Measurements from ENCODE around the gene SETSIP. TPM values are rescaled to one million over a fixed set of nuclear protein-coding genes. Genes with fewer than 3 reads are reported as not detected.

The SETSIP gene
- total RNA-seq, 2 experiments from 2014 or later, result 0.47 TPM; not detected in 1

DNA sequence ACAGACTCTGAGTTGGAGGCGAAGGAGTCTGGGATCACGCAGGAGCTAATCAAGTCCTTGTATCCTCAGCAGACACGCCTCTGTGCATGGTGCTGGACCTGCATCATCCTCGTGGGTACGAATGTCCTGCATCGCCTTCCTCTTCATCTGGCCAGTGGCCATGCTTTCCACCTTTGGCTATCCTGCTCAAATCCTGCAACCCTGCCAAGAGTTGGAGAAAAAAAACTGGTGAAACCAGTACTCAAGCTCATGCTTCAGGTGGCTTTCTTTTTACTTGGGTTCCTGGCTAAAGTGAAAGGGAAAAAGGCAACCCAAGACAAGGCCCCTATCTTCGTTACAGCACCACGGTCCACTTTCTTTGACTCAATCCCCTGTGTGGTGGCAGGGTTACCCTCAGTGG lies 8.9 kb downstream of the SETSIP start:
- no peaks in the 10 kb centered on the region for H3K4me1 Mint-ChIP-seq (ENCODE audit: low read depth)
- CTCF ChIA-PET, result no interaction called here

GRCh38 chr1:92065042-92065441 lies 10.2 kb downstream of the SETSIP start:
- Mint-ChIP-seq H3K4me3 (no peak overlapping the region), H3K36me3 (ENCODE audit: low read depth) (no peaks in the 10 kb centered on the region), H3K9me3 (no peaks in the 10 kb centered on the region), H3K27me3 (no peaks in the 10 kb centered on the region), H3K27ac (no peak overlapping the region), H3K4me1 (ENCODE audit: low read depth) (no peaks in the 10 kb centered on the region)
- TF ChIP-seq CTCF (IDR thresholded peaks at IDR 0.05), result no peak
- ChIA-PET POLR2A (no interaction called here), CTCF (no interaction called here)
- intact Hi-C loops (cut with micrococcal nuclease), result no loop called here
- DNase-seq (no peak), ATAC-seq (no peak)

More for the DNA sequence above, 8.9 kb downstream of the SETSIP start:
- DNase-seq (no peak), ATAC-seq (no peak)
- no peaks in the 10 kb centered on the region for H3K9me3 Mint-ChIP-seq
- H3K27ac Mint-ChIP-seq, result no peak overlapping the region
- intact Hi-C loops (cut with micrococcal nuclease), result no loop called here
- H3K27me3 Mint-ChIP-seq, result no peaks in the 10 kb centered on the region
- no peak overlapping the region for H3K4me3 Mint-ChIP-seq
- POLR2A ChIA-PET, result no interaction called here
- TF ChIP-seq CTCF (IDR thresholded peaks at IDR 0.05), result no peak
- H3K36me3 Mint-ChIP-seq (ENCODE audit: low read depth), result no peaks in the 10 kb centered on the region

GRCh38 chr1:92051948-92052347 lies 23.3 kb downstream of the SETSIP start:
- intact Hi-C loops (cut with micrococcal nuclease), result no loop called here
- Mint-ChIP-seq H3K27ac (no peak overlapping the region), H3K36me3 (ENCODE audit: low read depth) (no peaks in the 10 kb centered on the region), H3K4me3 (no peak overlapping the region), H3K9me3 (no peaks in the 10 kb centered on the region), H3K4me1 (ENCODE audit: low read depth) (no peaks in the 10 kb centered on the region), H3K27me3 (peaks cover 1% of the 10 kb centered on the region)
- ChIA-PET CTCF (interaction anchor here (1.2 kb wide), 1 partner anchor 55 kb away, joined by 5 read pairs; no protein-coding TSS in a partner anchor), POLR2A (no interaction called here)
- ATAC-seq, result no peak
- DNase-seq, result no peak
- TF ChIP-seq CTCF (IDR thresholded peaks at IDR 0.05), result no peak

DNA sequence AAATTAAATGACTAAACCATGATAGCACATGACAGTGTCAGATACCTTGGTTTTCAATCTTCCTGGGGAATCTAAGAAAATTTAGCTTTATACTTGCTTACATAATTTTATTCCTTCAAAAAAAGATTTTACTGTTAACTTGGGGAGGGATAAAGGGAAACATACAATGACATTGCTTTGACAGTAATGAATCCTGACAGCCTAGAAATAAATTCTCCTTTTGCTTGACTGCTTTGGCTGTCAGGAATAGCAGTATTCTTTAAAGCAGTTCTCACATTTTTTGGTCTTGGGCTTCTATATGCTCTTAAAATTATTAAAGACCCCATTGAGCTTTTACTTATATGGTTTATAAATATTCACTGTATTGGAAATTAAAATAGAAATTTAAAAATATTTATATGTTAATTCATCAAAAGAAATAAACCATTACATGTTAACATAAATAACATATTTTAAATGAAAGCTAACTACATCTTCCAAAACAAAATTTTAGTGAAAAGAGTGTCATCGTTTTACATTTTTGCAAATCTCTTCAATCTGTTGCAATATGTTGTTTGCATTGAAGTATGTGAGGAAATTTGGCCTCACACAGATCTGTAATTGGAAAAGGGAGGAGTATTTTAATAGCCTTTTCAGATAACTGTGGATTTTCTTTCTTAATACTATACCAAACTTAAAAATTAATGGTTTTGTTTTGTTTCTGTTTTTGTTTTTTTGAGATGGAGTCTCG lies 29.3 kb downstream of the SETSIP start:
- H3K27ac Mint-ChIP-seq, result no peak overlapping the region
- no peak for ATAC-seq
- POLR2A ChIA-PET, result no interaction called here
- TF ChIP-seq CTCF (IDR thresholded peaks at IDR 0.05), result no peak
- peaks cover 3% of the 10 kb centered on the region for H3K27me3 Mint-ChIP-seq
- CTCF ChIA-PET, result interaction anchor here (0.7 kb wide), 1 partner anchor 48 kb away, joined by 3 read pairs; no protein-coding TSS in a partner anchor
- H3K4me1 Mint-ChIP-seq (ENCODE audit: low read depth), result no peaks in the 10 kb centered on the region
- H3K36me3 Mint-ChIP-seq (ENCODE audit: low read depth), result no peaks in the 10 kb centered on the region
- H3K9me3 Mint-ChIP-seq, result no peaks in the 10 kb centered on the region
- intact Hi-C loops (cut with micrococcal nuclease), result no loop called here
- H3K4me3 Mint-ChIP-seq, result no peak overlapping the region
- no peak for DNase-seq

DNA sequence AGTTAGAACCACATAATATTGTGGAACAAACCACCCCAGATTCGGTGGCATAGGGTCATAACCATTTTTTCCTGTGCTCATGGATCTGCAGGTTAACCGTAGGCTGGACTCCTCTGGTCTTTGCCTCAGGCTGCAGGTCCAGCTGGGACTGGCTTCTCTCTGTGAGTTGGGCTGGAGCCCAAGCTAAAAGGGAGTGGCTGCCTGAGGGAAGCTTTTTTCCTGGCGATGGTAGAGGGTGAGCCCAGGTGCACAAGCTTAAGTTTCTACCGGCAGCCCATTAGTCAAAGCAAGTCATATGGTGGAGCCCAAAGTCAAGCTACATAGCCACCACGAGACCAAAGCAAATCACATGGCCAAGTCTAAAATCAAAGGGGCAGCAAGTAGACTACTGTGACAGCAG lies 31.6 kb downstream of the SETSIP start:
- H3K9me3 Mint-ChIP-seq, result no peaks in the 10 kb centered on the region
- peaks cover 3% of the 10 kb centered on the region for H3K27me3 Mint-ChIP-seq
- intact Hi-C loops (cut with micrococcal nuclease), result no loop called here
- H3K27ac Mint-ChIP-seq, result no peak overlapping the region
- H3K4me1 Mint-ChIP-seq (ENCODE audit: low read depth), result no peaks in the 10 kb centered on the region
- POLR2A ChIA-PET, result no interaction called here
- no peak for DNase-seq
- H3K36me3 Mint-ChIP-seq (ENCODE audit: low read depth), result no peaks in the 10 kb centered on the region
- CTCF ChIA-PET, result no interaction called here
- no peak overlapping the region for H3K4me3 Mint-ChIP-seq
- TF ChIP-seq CTCF (IDR thresholded peaks at IDR 0.05), result no peak
- ATAC-seq, result no peak

Measured in activated CD8-positive, alpha-beta T cell treated with anti-CD3 and anti-CD28 coated beads for 36 hours (primary cell).